ENCODE data around the gene PHYKPL. TPM values are rescaled to one million over a fixed set of nuclear protein-coding genes. Genes with fewer than 3 reads are reported as not detected.
A peak's percentile ranks its signal among the peaks of the same experiment; 100 is the strongest.

The PHYKPL gene
- total and polyA plus RNA-seq, 2 of the 13 experiments (the other 11 are each of a cell fraction or from before 2014, with no cell fraction given), result 18.0 to 78.6 TPM

- TF ChIP-seq NRL (CRISPR knock-in tag; IDR thresholded peaks at IDR 0.05; ENCODE audit: borderline replicate concordance) (no peak; the same call in 1 of the 2 replicates), STAG1 (CRISPR knock-in tag; IDR thresholded peaks at IDR 0.05) (peak; percentile 98), MYC (CRISPR knock-in tag; IDR thresholded peaks at IDR 0.05; ENCODE audit: borderline replicate concordance) (no peak), CCDC6 (CRISPR knock-in tag; IDR thresholded peaks at IDR 0.05) (peak; percentile 40; the same call in 1 of the 2 replicates), ZNF550 (CRISPR knock-in tag; IDR thresholded peaks at IDR 0.05; ENCODE audit: borderline replicate concordance) (no peak), DNMT1 (CRISPR knock-in tag; IDR thresholded peaks at IDR 0.05) (peak; percentile 83; the same call in 1 of the 2 replicates), GATAD1 (CRISPR knock-in tag; IDR thresholded peaks at IDR 0.05) (0 out of 2 replicates have a peak, but pooled peaks have one; percentile 27), CEBPG (CRISPR knock-in tag; IDR thresholded peaks at IDR 0.05) (no peak), HNRNPL (IDR thresholded peaks at IDR 0.05; ENCODE audit: low read depth, low read length) (no peak), ZBTB25 (CRISPR knock-in tag; IDR thresholded peaks at IDR 0.05) (peak; percentile 54; the same call in 1 of the 2 replicates), HNRNPLL (IDR thresholded peaks at IDR 0.05; ENCODE audit: low read depth, low read length, poor library complexity, severe bottlenecking) (peak; percentile 49), IKZF5 (CRISPR knock-in tag; IDR thresholded peaks at IDR 0.05) (peak; percentile 29; the same call in 1 of the 2 replicates)
These were observed 47.3 kb upstream of the PHYKPL start (continued) for GRCh38 chr5:178279723-178280438.
